GM13977 (cell line): Measurements from ENCODE around the gene ADGRB2.
A peak's percentile ranks its signal among the peaks of the same experiment; 100 is the strongest.

Experiments used
- DNase-seq: peaks from one replicate; pipeline ENCODE4 v3.0.0; 2012; ENCODE audit warnings: low spot score
- CTCF ChIP-seq: IDR thresholded peaks from 2 replicates; pipeline ENCODE4 v1.5.1; 2012; ENCODE audit warnings: mild to moderate bottlenecking, control low read depth; ENCODE audit not compliant: insufficient read depth; ENCODE audit errors: extremely low read depth, missing control alignments
- in situ Hi-C: fragments of 300-500 bp; cut with MboI; formaldehyde crosslinking; loops from one replicate; pipeline ENCODE4 v1.12.0; 2022; ENCODE audit warnings: low sequenced_read_pairs, low pct_unique_long_range_greater_than_20kb, mixed read lengths, inconsistent platforms; ENCODE audit not compliant: unreplicated experiment

ADGRB2 gene

GRCh38 chr1:31687601-31688000 is 76.5 kb downstream of the ADGRB2 start:
- no peak for DNase-seq
- no peak for TF ChIP-seq CTCF
- in situ Hi-C loops: no loop called here

- in situ Hi-C loops: no loop called here
- no peak for DNase-seq
Measured at GRCh38 chr1:31685795-31686194, 78.3 kb downstream of the ADGRB2 start.

GRCh38 chr1:31683997-31684396 is 80.1 kb downstream of the ADGRB2 start:
- peak; percentile 46 for TF ChIP-seq CTCF
- no peak for DNase-seq
- in situ Hi-C loops: no loop called here

More at GRCh38 chr1:31685795-31686194, 78.3 kb downstream of the ADGRB2 start:
- no peak for TF ChIP-seq CTCF

GRCh38 chr1:31681415-31681814 is 82.7 kb downstream of the ADGRB2 start:
- no peak for TF ChIP-seq CTCF
- in situ Hi-C loops: no loop called here
- no peak for DNase-seq

GRCh38 chr1:31679676-31680230 is 84.4 kb downstream of the ADGRB2 start:
- in situ Hi-C loops: no loop called here
- TF ChIP-seq CTCF: no peak
- no peak for DNase-seq

- no peak for TF ChIP-seq CTCF
- in situ Hi-C loops: no loop called here
- no peak for DNase-seq
Measured at GRCh38 chr1:31679091-31679490, 85.0 kb downstream of the ADGRB2 start.

GRCh38 chr1:31678681-31679080 is 85.5 kb downstream of the ADGRB2 start:
- TF ChIP-seq CTCF: no peak
- in situ Hi-C loops: no loop called here
- no peak for DNase-seq
